ENCODE data around the gene VSTM4. TPM values are rescaled to one million over a fixed set of nuclear protein-coding genes. Genes with fewer than 3 reads are reported as not detected.

The VSTM4 gene
- total RNA-seq, 1 experiment from 2014 or later = 0.07 TPM

GRCh38 chr10:49112851-49113250, 2.5 kb downstream of the VSTM4 start:
- no peak for ATAC-seq
- POLR2A ChIA-PET = no interaction called here
- no peaks in the 10 kb centered on the region for H3K9me2 ChIP-seq (ENCODE audit: insufficient read depth)
- no peak overlapping the region for H3K4me2 ChIP-seq (ENCODE audit: low read length)
- peaks cover 15% of the 10 kb centered on the region for H3K27me3 ChIP-seq (ENCODE audit: insufficient read depth, low read length)
- H3K36me3 ChIP-seq (ENCODE audit: control insufficient read depth in 1 of 2, insufficient read depth in 2 of 2, low read length in 2 of 2) = no peaks in the 10 kb centered on the region
- no peaks in the 10 kb centered on the region for H4K20me1 ChIP-seq (ENCODE audit: insufficient read depth)
- CTCF ChIA-PET = no interaction called here
- H3K9me3 ChIP-seq (ENCODE audit: control insufficient read depth in 1 of 2, insufficient read depth in 1 of 2, low read depth in 1 of 2, low read length in 2 of 2) = no peaks in the 10 kb centered on the region
- no peaks in the 10 kb centered on the region for H3K79me2 ChIP-seq (ENCODE audit: insufficient read depth, low read length)
- H3K9ac ChIP-seq (ENCODE audit: low read length) = no peak overlapping the region
- BruUV-seq (replicated peaks) = no TSS peak
- H3K4me3 ChIP-seq (replicated peaks in 1 of 2; ENCODE audit: low read depth in 1 of 2, low read length in 2 of 2) = no peak overlapping the region
- intact Hi-C loops (cut with micrococcal nuclease) = no loop called here
- no peak overlapping the region for H3K27ac ChIP-seq (ENCODE audit: low read depth, low read length)
- RAD21 ChIA-PET (ENCODE audit: low non-redundant PET in 1 of 2, low total read pairs in 2 of 2, uncharacterized antibody in 2 of 2, unreplicated experiment in 2 of 2) = no interaction called here
- TF ChIP-seq, protein P1, sequence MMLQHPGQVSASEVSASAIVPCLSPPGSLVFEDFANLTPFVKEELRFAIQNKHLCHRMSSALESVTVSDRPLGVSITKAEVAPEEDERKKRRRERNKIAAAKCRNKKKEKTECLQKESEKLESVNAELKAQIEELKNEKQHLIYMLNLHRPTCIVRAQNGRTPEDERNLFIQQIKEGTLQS (IDR thresholded peaks at IDR 0.05) = no peak
- no peaks in the 10 kb centered on the region for H3K4me1 ChIP-seq (ENCODE audit: control insufficient read depth in 1 of 2, insufficient read depth in 2 of 2, low read length in 2 of 2)
- no peak for DNase-seq (ENCODE audit: low read depth, low spot score)
- H2AFZ ChIP-seq (ENCODE audit: low read depth, low read length, poor library complexity, severe bottlenecking) = no peak overlapping the region

GRCh38 chr10:49112098-49112497, 3.2 kb downstream of the VSTM4 start:
- no peak for TF ChIP-seq SIN3A (IDR thresholded peaks at IDR 0.05; ENCODE audit: low read depth)
- TF ChIP-seq RAD21 (IDR thresholded peaks at IDR 0.05; ENCODE audit: low read depth) = no peak
- no peak for TF ChIP-seq FOSL1 (IDR thresholded peaks at IDR 0.05; ENCODE audit: low read depth)
- intact Hi-C loops (cut with micrococcal nuclease) = no loop called here

More at GRCh38 chr10:49112098-49112497, 3.2 kb downstream of the VSTM4 start:
- no peak overlapping the region for H3K27ac ChIP-seq (ENCODE audit: low read depth, low read length)
- no peaks in the 10 kb centered on the region for H3K9me3 ChIP-seq (ENCODE audit: control insufficient read depth in 1 of 2, insufficient read depth in 1 of 2, low read depth in 1 of 2, low read length in 2 of 2)
- no TSS peak for BruUV-seq (replicated peaks)
- CTCF ChIA-PET = no interaction called here
- H4K20me1 ChIP-seq (ENCODE audit: insufficient read depth) = no peaks in the 10 kb centered on the region
- POLR2A ChIA-PET = no interaction called here
- H3K9me2 ChIP-seq (ENCODE audit: insufficient read depth) = no peaks in the 10 kb centered on the region
- no peaks in the 10 kb centered on the region for H3K4me1 ChIP-seq (ENCODE audit: control insufficient read depth in 1 of 2, insufficient read depth in 2 of 2, low read length in 2 of 2)
- H2AFZ ChIP-seq (ENCODE audit: low read depth, low read length, poor library complexity, severe bottlenecking) = no peak overlapping the region
- peaks cover 11% of the 10 kb centered on the region for H3K27me3 ChIP-seq (ENCODE audit: insufficient read depth, low read length)
- RAD21 ChIA-PET (ENCODE audit: low non-redundant PET in 1 of 2, low total read pairs in 2 of 2, uncharacterized antibody in 2 of 2, unreplicated experiment in 2 of 2) = no interaction called here
- ATAC-seq (no peak), DNase-seq (ENCODE audit: low read depth, low spot score) (no peak)
- no peak overlapping the region for H3K4me2 ChIP-seq (ENCODE audit: low read length)
- H3K79me2 ChIP-seq (ENCODE audit: insufficient read depth, low read length) = no peaks in the 10 kb centered on the region
- H3K4me3 ChIP-seq (replicated peaks in 1 of 2; ENCODE audit: low read depth in 1 of 2, low read length in 2 of 2) = no peak overlapping the region
- H3K36me3 ChIP-seq (ENCODE audit: control insufficient read depth in 1 of 2, insufficient read depth in 2 of 2, low read length in 2 of 2) = no peaks in the 10 kb centered on the region
- H3K9ac ChIP-seq (ENCODE audit: low read length) = no peak overlapping the region
